Activated B cell treated with CpG ODN at 0.5 μM for 24 hours (primary cell): Measurements from ENCODE around the gene CNTLN. TPM values are rescaled to one million over a fixed set of nuclear protein-coding genes. Genes with fewer than 3 reads are reported as not detected.
"Not testable (repeated sequence)": the region's sequence is repeated elsewhere in the genome, so short reads cannot be mapped to it uniquely, and the experiment has no call there.

Experiments used
- ATAC-seq: fragments of 200-7000 bp; cut with Tn5 transposase; one replicate; pipeline ENCODE4 v1.10.0; 2021; ENCODE audit warnings: low read depth, mild to moderate bottlenecking, moderate library complexity
- CTCF ChIA-PET: fragments of 350-600 bp; sonication (Branson Sonifier 250); formaldehyde crosslinking; loops from one replicate; lab custom pipeline; 2021; ENCODE audit warnings: antibody characterized with exemption; lab: Charles Lee
- POLR2A ChIA-PET: fragments of 350-600 bp; sonication (Branson Sonifier 250); formaldehyde crosslinking; loops from one replicate; lab custom pipeline; 2021; ENCODE audit warnings: antibody characterized with exemption; lab: Charles Lee
- DNase-seq: peaks from one replicate; pipeline ENCODE4 v3.0.0; 2022
- H3K27ac Mint-ChIP-seq: one replicate; pipeline ENCODE4 v1.8.0; 2020; ENCODE audit warnings: mixed read lengths
- H3K27me3 Mint-ChIP-seq: one replicate; pipeline ENCODE4 v1.8.0; 2021; ENCODE audit warnings: mixed read lengths
- H3K36me3 Mint-ChIP-seq: one replicate; pipeline ENCODE4 v1.8.0; 2021; ENCODE audit warnings: low read depth, mixed read lengths
- H3K4me1 Mint-ChIP-seq: one replicate; pipeline ENCODE4 v1.8.0; 2021; ENCODE audit warnings: mixed read lengths
- H3K4me3 Mint-ChIP-seq: one replicate; pipeline ENCODE4 v1.8.0; 2020; ENCODE audit warnings: mild to moderate bottlenecking, mixed read lengths
- H3K9me3 Mint-ChIP-seq: one replicate; pipeline ENCODE4 v1.8.0; 2020; ENCODE audit warnings: mixed read lengths
- CTCF ChIP-seq: fragments of 200-600 bp; IDR thresholded peaks from one replicate; pipeline ENCODE4 v1.8.0; 2022; ENCODE audit warnings: antibody characterized with exemption, mild to moderate bottlenecking
- intact Hi-C: fragments of 100-400 bp; cut with micrococcal nuclease; formaldehyde crosslinking; loops from one replicate; pipeline ENCODE4 v1.15.1; 2024
- total RNA-seq: library from RNA; stranded (reverse); gene quantifications from 2 replicates; pipeline ENCODE4 v1.2.3, GENCODE V29; 2022

Gene CNTLN
- total RNA-seq, 1 donor from 2014 or later: 0.38 TPM

- no peak for TF ChIP-seq CTCF
- no peak overlapping the region for H3K27ac Mint-ChIP-seq
- H3K4me3 Mint-ChIP-seq: no peak overlapping the region
- H3K27me3 Mint-ChIP-seq: no peaks in the 10 kb centered on the region
- intact Hi-C loops: no loop called here
- ChIA-PET POLR2A (no interaction called here), CTCF (no interaction called here)
- ATAC-seq (no peak), DNase-seq (no peak)
- H3K9me3 Mint-ChIP-seq: no peaks in the 10 kb centered on the region
- H3K4me1 Mint-ChIP-seq: no peaks in the 10 kb centered on the region
- H3K36me3 Mint-ChIP-seq: no peaks in the 10 kb centered on the region
These were observed 207.9 kb downstream of the CNTLN start for GRCh38 chr9:17342696-17343095.

GRCh38 chr9:17349831-17350230, 215.0 kb downstream of the CNTLN start:
- no peaks in the 10 kb centered on the region for H3K36me3 Mint-ChIP-seq
- H3K27me3 Mint-ChIP-seq: no peaks in the 10 kb centered on the region
- ATAC-seq (no peak), DNase-seq (no peak)
- H3K4me3 Mint-ChIP-seq: no peak overlapping the region
- peaks cover 2% of the 10 kb centered on the region for H3K9me3 Mint-ChIP-seq
- no peak overlapping the region for H3K27ac Mint-ChIP-seq
- ChIA-PET CTCF (no interaction called here), POLR2A (no interaction called here)
- intact Hi-C loops: no loop called here
- H3K4me1 Mint-ChIP-seq: no peaks in the 10 kb centered on the region
- no peak for TF ChIP-seq CTCF

GRCh38 chr9:17354006-17354405, 219.2 kb downstream of the CNTLN start:
- ATAC-seq, CTCF ChIA-PET, intact Hi-C loops, DNase-seq, H3K4me3 Mint-ChIP-seq, POLR2A ChIA-PET, H3K27me3 Mint-ChIP-seq, H3K27ac Mint-ChIP-seq, H3K36me3 Mint-ChIP-seq, H3K4me1 Mint-ChIP-seq, H3K9me3 Mint-ChIP-seq: not testable (repeated sequence)

- intact Hi-C loops: no loop called here
- H3K27me3 Mint-ChIP-seq: no peaks in the 10 kb centered on the region
- TF ChIP-seq CTCF: no peak
These were observed 226.5 kb downstream of the CNTLN start for GRCh38 chr9:17361378-17361777.

GRCh38 chr9:17367035-17367434, 232.2 kb downstream of the CNTLN start:
- no peaks in the 10 kb centered on the region for H3K9me3 Mint-ChIP-seq
- H3K4me3 Mint-ChIP-seq: no peak overlapping the region
- CTCF ChIA-PET: no interaction called here
- no peaks in the 10 kb centered on the region for H3K4me1 Mint-ChIP-seq
- DNase-seq (no peak), ATAC-seq (no peak)
- intact Hi-C loops: no loop called here
- TF ChIP-seq CTCF: no peak
- POLR2A ChIA-PET: no interaction called here
- no peaks in the 10 kb centered on the region for H3K27me3 Mint-ChIP-seq
- no peak overlapping the region for H3K27ac Mint-ChIP-seq
- H3K36me3 Mint-ChIP-seq: no peaks in the 10 kb centered on the region

More at GRCh38 chr9:17361378-17361777, 226.5 kb downstream of the CNTLN start:
- ChIA-PET POLR2A (no interaction called here), CTCF (no interaction called here)
- DNase-seq (no peak), ATAC-seq (no peak)
- Mint-ChIP-seq H3K9me3 (no peaks in the 10 kb centered on the region), H3K27ac (no peak overlapping the region), H3K36me3 (no peaks in the 10 kb centered on the region), H3K4me3 (no peak overlapping the region), H3K4me1 (no peaks in the 10 kb centered on the region)
